HG02852 (cell line): Measurements from ENCODE around the gene IL22RA1.

Experiments used
- ATAC-seq: cut with Tn5 transposase; IDR thresholded peaks from one replicate; pipeline ENCODE4 v1.9.1; 2021; ENCODE audit warnings: mild to moderate bottlenecking, moderate library complexity; ENCODE audit not compliant: unreplicated experiment

Gene IL22RA1

DNA sequence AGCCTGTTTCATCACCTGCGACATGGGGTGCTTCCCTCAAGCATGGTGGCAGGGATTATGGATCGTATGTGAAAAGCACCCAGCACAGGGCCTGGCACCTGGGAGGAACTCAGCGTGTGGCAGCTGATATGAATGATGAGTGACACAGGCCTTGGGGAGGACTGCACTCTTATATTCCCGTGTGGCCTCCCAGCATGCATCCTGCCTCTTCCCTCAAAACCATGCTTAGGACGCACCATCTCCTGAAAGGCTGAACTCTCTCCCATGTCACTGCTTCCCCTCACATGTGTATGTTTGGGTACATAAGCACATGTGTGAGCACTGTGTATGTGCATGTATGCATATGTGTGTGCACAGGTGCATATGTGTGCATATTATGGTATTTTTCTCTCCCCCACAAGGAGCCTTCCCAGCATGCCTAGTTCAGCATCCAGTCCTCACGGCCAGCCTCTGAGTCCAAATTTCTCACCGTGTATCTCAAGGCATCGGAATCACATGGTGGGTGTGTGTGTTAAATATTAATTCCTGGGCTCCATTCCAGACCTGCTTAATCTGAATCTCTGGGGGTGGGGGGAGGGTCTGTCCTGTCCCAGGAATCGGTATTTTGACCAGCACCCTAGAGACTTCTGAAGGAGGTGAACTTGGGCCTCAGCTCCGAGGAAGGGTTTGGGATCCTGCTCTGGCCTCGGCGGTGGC is 43.8 kb downstream of the IL22RA1 start:
- no peak for ATAC-seq

GRCh38 chr1:24098102-24098501 is 44.8 kb downstream of the IL22RA1 start:
- ATAC-seq: no peak

- ATAC-seq: no peak
These were observed 45.3 kb downstream of the IL22RA1 start for GRCh38 chr1:24097663-24098062.

GRCh38 chr1:24096739-24097103 is 46.2 kb downstream of the IL22RA1 start:
- no peak for ATAC-seq

DNA sequence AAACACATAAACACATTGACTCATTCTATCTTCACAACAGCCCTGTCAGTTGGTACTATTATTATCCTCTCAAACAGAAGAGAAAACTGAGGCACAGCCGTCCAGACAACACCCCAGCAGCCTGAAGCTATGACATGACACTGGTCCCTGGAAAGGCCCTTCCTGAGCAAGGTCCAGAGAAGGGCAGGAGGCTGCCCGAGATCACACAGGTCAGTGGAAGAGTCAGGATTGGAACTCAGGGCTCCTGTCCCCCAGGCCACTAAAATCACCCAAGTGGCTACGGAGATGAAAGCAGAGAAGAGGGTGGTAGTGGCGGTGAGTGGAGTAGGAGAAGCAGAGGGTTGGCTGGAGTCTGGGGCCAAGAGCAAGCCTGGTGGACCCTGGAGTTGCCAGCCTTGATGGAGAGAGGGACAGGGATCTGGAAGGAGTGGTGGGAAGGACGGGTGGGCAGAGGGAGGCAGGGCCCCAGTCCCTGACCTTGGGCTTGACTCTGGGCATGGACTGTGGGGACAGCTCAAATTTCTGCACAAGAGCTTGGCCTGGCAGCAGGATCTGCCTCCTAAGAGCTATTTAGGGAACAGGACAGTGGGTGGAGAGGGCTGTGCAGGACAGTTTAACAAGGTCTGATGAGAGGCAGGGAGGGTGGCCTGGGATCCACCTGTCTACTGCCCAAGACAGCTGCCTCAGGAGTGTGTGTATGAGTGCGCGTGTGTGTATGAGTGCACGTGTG is 46.8 kb downstream of the IL22RA1 start:
- ATAC-seq: no peak

GRCh38 chr1:24095140-24095859 is 47.6 kb downstream of the IL22RA1 start:
- no peak for ATAC-seq

- ATAC-seq: no peak
These were observed 48.4 kb downstream of the IL22RA1 start for GRCh38 chr1:24094554-24094953.

GRCh38 chr1:24093732-24094131 is 49.2 kb downstream of the IL22RA1 start:
- ATAC-seq: no peak

DNA sequence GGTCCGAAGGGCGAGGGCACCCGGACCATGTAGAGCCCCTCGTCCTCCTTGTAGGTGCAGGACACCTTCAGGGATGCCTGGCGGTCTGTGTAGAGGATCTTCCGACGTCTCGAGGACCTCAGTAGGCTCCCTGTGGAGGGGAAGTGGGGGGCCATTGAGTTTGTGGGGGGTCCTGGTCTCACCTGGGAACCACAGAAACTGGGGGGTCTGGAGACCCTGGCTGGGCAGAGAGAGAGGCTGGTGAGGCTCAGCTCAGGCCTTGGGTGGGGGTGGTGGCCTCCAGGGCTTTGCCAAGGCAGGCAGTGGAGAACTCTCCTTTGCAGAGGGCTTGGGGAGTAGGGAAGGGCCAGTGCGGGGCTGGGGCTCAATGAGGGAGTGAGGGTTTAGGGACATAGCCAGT is 50.0 kb downstream of the IL22RA1 start:
- no peak for ATAC-seq

DNA sequence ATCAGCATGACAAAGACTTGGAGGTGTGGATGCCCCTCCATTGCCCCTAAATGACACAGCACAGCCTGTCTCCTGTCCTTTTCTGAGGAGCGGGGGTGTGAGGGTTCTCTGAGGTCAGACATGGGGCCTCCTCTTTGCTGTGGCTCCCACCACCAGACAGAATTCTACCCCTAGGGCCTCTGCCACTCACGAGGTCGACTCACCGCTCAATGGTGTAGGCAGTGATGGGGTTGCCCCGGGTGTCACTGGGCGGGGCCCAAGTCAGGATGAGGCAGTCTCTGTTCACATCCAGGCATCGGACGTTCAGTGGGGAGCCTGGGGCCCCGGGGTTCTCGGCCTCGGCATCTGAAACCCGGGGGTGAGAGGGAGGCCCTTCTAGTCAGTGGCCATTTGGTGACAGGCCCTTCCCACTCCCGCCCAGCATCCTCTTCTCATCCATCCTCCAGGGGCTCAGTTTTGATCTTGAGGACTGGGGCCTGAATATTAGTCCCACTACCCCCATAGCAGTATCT is 50.9 kb downstream of the IL22RA1 start:
- no peak for ATAC-seq

- no peak for ATAC-seq
These were observed 52.2 kb downstream of the IL22RA1 start for GRCh38 chr1:24090736-24091135.

DNA sequence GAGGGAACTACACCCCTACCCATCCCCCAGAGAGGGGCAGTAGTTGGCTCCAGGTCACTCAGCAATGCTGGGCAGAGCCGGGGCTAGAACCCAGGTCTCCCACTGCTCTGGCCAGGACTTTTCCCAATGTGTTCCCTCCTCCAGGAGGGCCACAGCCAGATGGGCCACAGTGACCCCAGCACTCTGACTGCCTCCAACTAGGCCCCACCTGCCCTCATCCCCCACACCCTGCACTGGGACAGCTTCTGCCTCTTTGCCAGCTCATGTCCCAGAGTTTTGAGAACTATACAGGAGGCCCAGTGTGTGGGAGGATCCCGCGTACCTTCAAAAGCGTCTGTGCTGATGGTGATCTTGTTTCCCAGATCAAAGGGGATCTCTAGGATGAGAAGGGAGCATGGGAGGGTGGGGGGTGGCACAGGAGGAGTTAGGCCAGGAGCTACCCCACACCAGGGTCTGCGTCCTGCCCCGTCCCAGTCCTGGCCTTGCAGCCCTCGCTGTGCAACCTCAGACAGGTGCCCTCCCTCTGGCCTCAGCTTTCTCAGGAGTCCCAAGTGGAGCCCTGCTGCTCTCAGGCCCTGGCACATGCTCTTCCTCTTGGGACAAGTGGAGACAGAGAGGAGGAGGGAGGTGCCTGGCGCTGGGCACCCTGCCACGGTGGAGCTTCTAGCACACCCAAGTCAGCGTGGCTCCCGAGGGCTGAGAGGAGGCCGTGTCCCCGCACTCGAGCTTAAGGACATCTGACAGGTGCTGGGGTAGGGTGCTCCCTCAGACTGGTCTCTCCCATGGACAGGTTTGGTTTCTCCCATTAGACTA is 53.0 kb downstream of the IL22RA1 start:
- ATAC-seq: no peak

DNA sequence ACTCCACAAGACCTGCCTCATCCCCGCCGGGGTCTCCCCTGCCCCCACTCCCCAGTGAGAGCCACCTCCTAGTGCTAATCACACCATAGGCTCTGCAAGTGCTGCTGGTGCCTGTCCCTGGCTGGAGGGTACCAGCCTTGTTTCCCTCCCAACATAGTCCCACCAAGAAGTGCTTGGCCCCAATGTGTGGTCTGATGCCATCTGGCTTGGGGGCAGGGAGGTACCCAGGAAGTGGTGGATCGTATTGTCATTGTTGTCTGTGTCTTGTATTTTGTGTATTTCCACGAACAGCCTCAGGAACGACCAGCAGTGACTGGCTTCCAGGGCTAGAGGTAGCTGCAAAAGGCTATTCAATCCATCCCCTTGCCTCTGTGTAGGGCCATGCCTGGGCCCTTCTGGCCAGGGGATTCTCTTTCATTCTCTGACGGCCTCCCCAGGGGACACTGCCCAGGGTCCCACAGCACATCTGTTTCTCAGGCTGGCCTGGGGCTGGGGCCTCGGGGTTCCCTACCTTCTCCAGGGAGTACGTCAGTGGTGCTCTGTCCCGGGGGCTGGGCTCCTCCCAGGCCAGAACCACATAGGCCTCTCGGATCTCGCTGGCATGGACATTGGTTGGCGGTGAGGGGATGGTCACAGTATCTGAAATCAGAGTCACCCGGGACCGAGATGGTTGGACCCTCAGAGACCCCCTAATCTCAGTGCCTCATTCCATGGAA is 53.8 kb downstream of the IL22RA1 start:
- no peak for ATAC-seq

DNA sequence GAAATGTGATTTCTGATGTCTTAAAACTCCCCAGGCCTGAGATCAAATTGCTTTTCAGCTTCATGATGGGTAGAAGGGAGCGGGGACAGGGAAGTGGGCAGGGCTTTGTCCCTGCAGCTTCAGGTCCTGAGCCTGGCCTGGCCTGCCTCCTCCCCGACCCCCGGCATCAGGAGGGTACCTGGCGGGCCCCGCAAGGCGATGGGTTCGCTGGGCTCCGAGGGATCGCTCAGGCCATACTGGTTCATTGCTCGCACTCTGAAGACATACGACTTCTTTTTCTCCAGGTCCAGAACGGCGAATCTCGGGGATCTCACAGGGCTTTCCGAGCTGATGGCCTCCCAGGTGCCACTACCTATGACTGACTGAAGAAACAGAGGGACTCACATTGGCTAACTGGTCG is 56.5 kb downstream of the IL22RA1 start:
- ATAC-seq: no peak

DNA sequence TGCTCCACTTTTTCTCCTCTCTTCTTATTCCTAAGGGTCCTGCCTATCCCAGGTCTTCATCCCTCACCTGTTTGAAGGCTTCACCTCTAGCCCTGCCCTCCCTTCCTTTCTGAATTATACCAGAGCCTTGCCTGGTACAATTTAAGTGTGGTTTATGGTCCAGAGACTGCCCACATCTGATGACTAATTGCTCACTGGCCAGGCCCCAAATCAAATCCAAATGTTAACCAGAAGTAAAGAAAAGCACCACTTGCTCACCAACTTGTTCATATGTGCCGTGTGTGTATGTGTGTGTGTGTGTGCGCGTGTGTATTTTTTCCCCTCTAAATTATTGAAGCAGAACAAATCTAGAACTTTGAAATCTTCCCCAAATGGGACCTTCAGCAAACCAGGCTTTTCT is 57.4 kb downstream of the IL22RA1 start:
- ATAC-seq: no peak

GRCh38 chr1:24085007-24085406 is 57.9 kb downstream of the IL22RA1 start:
- ATAC-seq: no peak

GRCh38 chr1:24084050-24084449 is 58.9 kb downstream of the IL22RA1 start:
- ATAC-seq: no peak

DNA sequence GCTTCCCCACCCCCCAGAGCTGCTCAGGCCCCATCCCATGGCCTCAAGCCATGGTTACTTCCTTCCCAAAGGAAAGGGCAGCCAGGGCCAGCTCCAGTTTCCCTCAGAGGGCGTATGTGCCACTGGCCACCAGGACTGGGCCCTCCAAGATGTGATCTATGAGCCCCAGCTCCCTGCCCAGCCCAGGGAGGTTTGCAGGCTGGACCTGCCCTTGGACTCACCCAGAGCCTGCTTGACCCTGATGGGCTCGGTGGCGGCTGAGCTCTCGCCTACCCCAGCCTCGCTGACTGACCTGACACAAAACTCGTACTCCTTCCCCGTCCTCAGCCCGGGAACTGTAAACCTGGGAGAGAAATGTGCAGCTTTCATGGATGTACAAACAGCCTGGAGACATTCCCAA is 60.6 kb downstream of the IL22RA1 start:
- ATAC-seq: no peak

- ATAC-seq: no peak
These were observed 61.8 kb downstream of the IL22RA1 start for GRCh38 chr1:24081190-24081589.

GRCh38 chr1:24080131-24080530 is 62.8 kb downstream of the IL22RA1 start:
- ATAC-seq: no peak
